ENCODE measurements around the gene CFAP47.
"Not testable (repeated sequence)": the region's sequence is repeated elsewhere in the genome, so short reads cannot be mapped to it uniquely, and the experiment has no call there.

The CFAP47 gene

GRCh38 chrX:36035550-36035949 is 116.0 kb downstream of the CFAP47 start:
- H3K36me3 ChIP-seq (ENCODE audit: control insufficient read depth, low read length): no peaks in the 10 kb centered on the region

DNA sequence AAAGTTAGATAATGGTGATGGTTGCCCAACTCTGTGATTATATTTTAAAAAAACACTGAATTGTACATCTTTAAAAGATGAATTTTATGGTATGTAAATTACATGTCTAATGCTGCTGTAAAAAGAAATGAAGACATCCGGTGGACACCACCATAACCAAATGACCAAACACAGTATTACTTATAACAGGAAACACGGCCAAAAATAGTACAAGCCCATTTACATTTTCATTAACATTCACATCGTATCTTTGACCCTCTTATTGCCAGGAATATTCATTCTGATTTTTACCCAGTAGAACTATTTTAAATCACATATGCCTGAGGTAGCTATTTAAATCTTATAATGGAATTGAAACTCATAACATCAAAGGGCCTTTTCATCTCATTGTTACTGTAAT is 143.2 kb downstream of the CFAP47 start:
- no peak overlapping the region for H3K27ac ChIP-seq (ENCODE audit: low read depth, low read length)
- no peaks in the 10 kb centered on the region for H3K27me3 ChIP-seq (ENCODE audit: control insufficient read depth, low read length)
- no peaks in the 10 kb centered on the region for H3F3A ChIP-seq (ENCODE audit: control insufficient read depth, insufficient read depth)
- H3K36me3 ChIP-seq (ENCODE audit: control insufficient read depth, low read length): no peaks in the 10 kb centered on the region
- no peaks in the 10 kb centered on the region for H3K4me1 ChIP-seq (ENCODE audit: control insufficient read depth, low read length)
- no peaks in the 10 kb centered on the region for H3K9me2 ChIP-seq (replicated peaks; ENCODE audit: control insufficient read depth, low read length)
- no peaks in the 10 kb centered on the region for H4K20me1 ChIP-seq (ENCODE audit: control insufficient read depth, insufficient read depth, low read depth, low read length)
- no peaks in the 10 kb centered on the region for H3K79me2 ChIP-seq (ENCODE audit: control insufficient read depth, low read length)
- no peaks in the 10 kb centered on the region for H3K9me3 ChIP-seq (ENCODE audit: control insufficient read depth, insufficient read depth, low read length)
- no peak overlapping the region for H3K4me3 ChIP-seq (ENCODE audit: low read length)
- TF ChIP-seq CTCF (IDR thresholded peaks at IDR 0.05; ENCODE audit: low read depth, low read length, poor library complexity, severe bottlenecking): no peak
- no peak for TF ChIP-seq EZH2phosphoT487 (IDR thresholded peaks at IDR 0.05; ENCODE audit: borderline replicate concordance, low read length)
- no peak overlapping the region for H3K4me2 ChIP-seq (ENCODE audit: low read length)

More at GRCh38 chrX:36035550-36035949, 116.0 kb downstream of the CFAP47 start:
- H3F3A ChIP-seq (ENCODE audit: control insufficient read depth, insufficient read depth): no peaks in the 10 kb centered on the region
- no peak overlapping the region for H3K4me2 ChIP-seq (ENCODE audit: low read length)
- H3K27me3 ChIP-seq (ENCODE audit: control insufficient read depth, low read length): no peaks in the 10 kb centered on the region
- no peaks in the 10 kb centered on the region for H3K9me2 ChIP-seq (replicated peaks; ENCODE audit: control insufficient read depth, low read length)
- TF ChIP-seq CTCF (IDR thresholded peaks at IDR 0.05; ENCODE audit: low read depth, low read length, poor library complexity, severe bottlenecking) (no peak), EZH2phosphoT487 (IDR thresholded peaks at IDR 0.05; ENCODE audit: borderline replicate concordance, low read length) (no peak)
- no peaks in the 10 kb centered on the region for H3K79me2 ChIP-seq (ENCODE audit: control insufficient read depth, low read length)
- no peaks in the 10 kb centered on the region for H4K20me1 ChIP-seq (ENCODE audit: control insufficient read depth, insufficient read depth, low read depth, low read length)
- no peak overlapping the region for H3K27ac ChIP-seq (ENCODE audit: low read depth, low read length)
- H3K4me3 ChIP-seq (ENCODE audit: low read length): no peak overlapping the region
- H3K4me1 ChIP-seq (ENCODE audit: control insufficient read depth, low read length): no peaks in the 10 kb centered on the region
- no peaks in the 10 kb centered on the region for H3K9me3 ChIP-seq (ENCODE audit: control insufficient read depth, insufficient read depth, low read length)

DNA sequence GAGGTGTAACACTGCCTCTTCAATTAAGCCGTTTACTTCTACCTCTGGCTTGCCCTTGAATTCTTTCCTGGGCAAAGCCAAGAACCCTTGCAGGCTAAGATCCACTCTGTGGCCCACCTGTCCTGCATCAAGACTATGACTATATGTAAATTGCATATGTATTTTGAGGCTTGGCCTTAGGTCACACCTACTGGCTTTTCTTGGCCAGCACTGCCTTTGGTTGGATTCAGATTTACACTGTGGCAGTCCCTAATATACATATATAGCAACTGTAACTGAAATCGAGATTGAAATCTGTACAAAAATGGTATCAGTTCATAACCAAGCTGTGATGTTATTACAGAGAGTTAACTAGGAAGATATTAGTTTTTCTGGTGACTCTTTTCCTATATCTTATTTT is 151.5 kb downstream of the CFAP47 start:
- TF ChIP-seq CTCF (IDR thresholded peaks at IDR 0.05; ENCODE audit: low read depth, low read length, poor library complexity, severe bottlenecking) (no peak), EZH2phosphoT487 (IDR thresholded peaks at IDR 0.05; ENCODE audit: borderline replicate concordance, low read length) (no peak)
- no peaks in the 10 kb centered on the region for H3K27me3 ChIP-seq (ENCODE audit: control insufficient read depth, low read length)
- H3K79me2 ChIP-seq (ENCODE audit: control insufficient read depth, low read length): no peaks in the 10 kb centered on the region

GRCh38 chrX:36075009-36075408 is 155.5 kb downstream of the CFAP47 start:
- not testable (repeated sequence) for H3K27me3 ChIP-seq (ENCODE audit: control insufficient read depth, low read length); H3K36me3 ChIP-seq (ENCODE audit: control insufficient read depth, low read length); H3F3A ChIP-seq (ENCODE audit: control insufficient read depth, insufficient read depth); H3K4me3 ChIP-seq (ENCODE audit: low read length); H3K79me2 ChIP-seq (ENCODE audit: control insufficient read depth, low read length); H3K4me2 ChIP-seq (ENCODE audit: low read length); H3K9me3 ChIP-seq (ENCODE audit: control insufficient read depth, insufficient read depth, low read length); H3K27ac ChIP-seq (ENCODE audit: low read depth, low read length); H4K20me1 ChIP-seq (ENCODE audit: control insufficient read depth, insufficient read depth, low read depth, low read length); H3K4me1 ChIP-seq (ENCODE audit: control insufficient read depth, low read length); H3K9me2 ChIP-seq (replicated peaks; ENCODE audit: control insufficient read depth, low read length)

More for the DNA sequence above, 151.5 kb downstream of the CFAP47 start:
- Histone ChIP-seq H3K36me3 (ENCODE audit: control insufficient read depth, low read length) (no peaks in the 10 kb centered on the region), H3F3A (ENCODE audit: control insufficient read depth, insufficient read depth) (no peaks in the 10 kb centered on the region), H3K27ac (ENCODE audit: low read depth, low read length) (no peak overlapping the region), H3K4me3 (ENCODE audit: low read length) (no peak overlapping the region), H3K9me2 (replicated peaks; ENCODE audit: control insufficient read depth, low read length) (no peaks in the 10 kb centered on the region), H4K20me1 (ENCODE audit: control insufficient read depth, insufficient read depth, low read depth, low read length) (no peaks in the 10 kb centered on the region), H3K4me2 (ENCODE audit: low read length) (no peak overlapping the region), H3K4me1 (ENCODE audit: control insufficient read depth, low read length) (no peaks in the 10 kb centered on the region), H3K9me3 (ENCODE audit: control insufficient read depth, insufficient read depth, low read length) (no peaks in the 10 kb centered on the region)
